Stimulated activated effector memory CD8-positive, alpha-beta T cell treated with anti-CD3 and anti-CD28 coated beads, Interleukin-12 subunit alpha, Interleukin-12 subunit beta, amount 100 ng/mL, for 72 hours (primary cell): ENCODE data around the gene NR2F2.

Experiments
- ATAC-seq: fragments of 150-1000 bp; cut with Tn5 transposase; 2 replicates; pipeline ENCODE4 v1.10.0; 2021
- DNase-seq, 2 donors: peaks; one replicate each; pipeline ENCODE4 v3.0.0; 2021 to 2022; ENCODE audit warnings: low spot score in 2 of 2
- H3K27ac Mint-ChIP-seq: one replicate; pipeline ENCODE4 v1.8.0; 2022; ENCODE audit warnings: mild to moderate bottlenecking, mixed read lengths
- H3K36me3 Mint-ChIP-seq: one replicate; pipeline ENCODE4 v1.8.0; 2022; ENCODE audit warnings: mild to moderate bottlenecking, mixed read lengths
- H3K4me1 Mint-ChIP-seq: one replicate; pipeline ENCODE4 v1.8.0; 2022; ENCODE audit warnings: mixed read lengths
- H3K4me3 Mint-ChIP-seq: one replicate; pipeline ENCODE4 v1.8.0; 2022; ENCODE audit warnings: mild to moderate bottlenecking, mixed read lengths
- H3K9me3 Mint-ChIP-seq: one replicate; pipeline ENCODE4 v1.8.0; 2022; ENCODE audit warnings: mixed read lengths

NR2F2 gene

DNA sequence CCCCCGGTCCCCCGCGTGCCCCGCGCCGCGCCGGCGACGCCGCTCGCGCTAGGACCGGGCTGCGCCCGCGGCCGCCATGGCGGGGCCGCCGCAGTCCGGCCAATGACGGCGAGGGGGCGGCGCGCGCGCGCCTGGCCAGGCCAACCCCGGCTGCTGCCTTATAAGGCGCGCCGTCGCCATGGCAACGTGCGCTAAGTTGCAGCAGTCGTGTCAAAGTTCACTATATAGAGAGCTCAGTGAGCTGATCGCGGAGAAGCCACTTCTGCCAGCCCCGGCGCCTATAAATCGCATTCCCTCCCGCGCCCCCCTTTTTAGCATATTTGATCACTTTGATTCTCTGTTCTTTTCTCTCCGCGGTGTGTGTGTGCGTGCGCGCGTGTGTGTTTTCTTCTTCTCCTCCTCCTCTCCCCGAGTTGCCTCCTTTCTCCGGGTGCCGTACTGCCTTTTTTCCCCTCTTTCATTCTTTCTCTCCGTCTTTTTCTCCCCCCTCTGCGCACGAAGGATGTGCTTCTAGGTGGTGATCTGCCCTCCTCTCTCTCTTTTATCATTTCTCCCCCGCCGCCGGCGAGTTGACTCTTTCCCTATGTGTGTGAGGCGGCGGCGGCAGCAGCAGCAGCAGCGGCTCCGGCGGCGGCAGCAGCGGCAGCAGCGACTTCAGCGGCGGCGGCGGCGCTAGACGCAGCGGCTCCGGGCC is at the start of gene NR2F2:
NR2F2 (plus strand) TSS at position 251 of the 694 bp plus-strand sequence. CDS start 1,406 bp downstream, outside the sequence.
- DNase-seq (peak in 1 of 2 donors; percentile 70), ATAC-seq (peak; percentile 82)
- H3K4me3 Mint-ChIP-seq, result peak within 1 kb of the TSS; percentile 72
- no peaks in the 10 kb centered on the region for H3K9me3 Mint-ChIP-seq
- no peak within 1 kb of the TSS for H3K27ac Mint-ChIP-seq
- H3K36me3 Mint-ChIP-seq, result peaks cover 16% of the 10 kb centered on the region
- peaks cover 33% of the 10 kb centered on the region for H3K4me1 Mint-ChIP-seq

DNA sequence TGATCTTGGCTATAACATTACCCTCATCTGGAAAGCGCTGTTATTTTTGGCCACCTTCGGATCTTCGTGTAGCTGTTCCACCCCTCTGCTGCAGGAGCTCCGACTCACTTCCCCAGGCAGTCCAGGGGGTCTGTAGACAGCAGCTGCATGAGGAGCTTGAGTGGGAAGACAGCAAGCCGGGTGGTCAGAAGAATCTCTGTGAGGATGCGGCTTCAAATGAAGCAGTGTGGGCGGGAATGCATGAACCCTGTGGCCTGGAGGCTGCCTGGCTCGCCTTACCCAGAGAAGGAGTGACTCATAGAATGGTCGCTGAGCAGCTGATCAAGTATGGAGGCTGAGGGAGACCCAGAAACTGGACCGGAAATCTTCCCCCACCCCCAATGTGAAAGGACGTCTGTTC is 45.2 kb upstream of the NR2F2 start:
- no peaks in the 10 kb centered on the region for H3K36me3 Mint-ChIP-seq
- no peak overlapping the region for H3K4me3 Mint-ChIP-seq
- no peaks in the 10 kb centered on the region for H3K4me1 Mint-ChIP-seq
- DNase-seq (no peak), ATAC-seq (no peak)
- no peak overlapping the region for H3K27ac Mint-ChIP-seq
- peaks cover 16% of the 10 kb centered on the region for H3K9me3 Mint-ChIP-seq

DNA sequence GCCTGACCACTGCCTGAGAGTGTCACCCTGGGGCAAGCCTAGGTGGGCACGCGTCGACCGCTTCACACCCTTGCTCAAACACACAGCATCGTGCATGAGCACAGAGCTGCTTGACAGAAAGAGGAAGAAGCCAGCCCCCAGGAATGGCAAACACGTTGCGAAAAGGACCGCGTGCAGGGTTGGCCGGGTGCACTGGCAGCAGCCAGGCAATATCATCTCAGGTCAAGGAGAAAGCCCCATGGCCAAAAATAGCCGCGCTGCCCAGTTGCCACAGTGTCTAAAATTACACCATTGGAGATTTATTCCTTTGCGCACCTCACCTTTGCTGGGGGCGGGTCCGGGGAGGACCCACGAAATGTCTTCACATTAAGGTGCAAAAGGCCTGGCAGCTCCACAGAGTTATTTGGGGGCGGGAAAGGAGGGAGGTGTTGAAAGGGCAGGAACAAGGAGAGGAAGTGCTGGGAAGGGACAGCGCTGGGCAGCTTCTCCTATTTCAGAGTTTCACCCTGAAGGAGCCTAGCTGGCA is 44.7 kb upstream of the NR2F2 start:
- no peaks in the 10 kb centered on the region for H3K36me3 Mint-ChIP-seq
- peaks cover 12% of the 10 kb centered on the region for H3K9me3 Mint-ChIP-seq
- no peak for DNase-seq
- ATAC-seq, result no peak
- H3K4me3 Mint-ChIP-seq, result no peak overlapping the region
- no peak overlapping the region for H3K27ac Mint-ChIP-seq
- H3K4me1 Mint-ChIP-seq, result no peaks in the 10 kb centered on the region

DNA sequence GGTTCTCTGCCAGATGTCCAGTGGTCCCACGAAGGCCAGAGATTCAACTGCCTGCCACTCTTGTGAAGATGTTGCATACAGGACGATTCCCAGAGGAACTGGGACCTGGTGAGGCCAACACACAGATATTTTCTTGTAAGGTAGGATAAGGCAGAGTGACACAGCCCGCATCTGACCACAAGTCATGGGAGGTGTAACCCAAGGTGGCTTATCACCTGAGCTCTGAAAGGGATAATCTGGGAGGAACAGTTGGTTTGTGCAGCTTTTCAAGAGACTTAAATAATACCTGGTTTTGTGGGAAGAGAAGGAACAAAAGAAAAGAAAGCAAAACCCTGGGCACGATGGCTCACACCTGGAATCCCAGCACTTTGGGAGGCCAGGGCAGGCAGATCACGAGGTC is 39.8 kb upstream of the NR2F2 start:
- no peak for DNase-seq
- Mint-ChIP-seq H3K36me3 (no peaks in the 10 kb centered on the region), H3K4me1 (no peaks in the 10 kb centered on the region), H3K27ac (no peak overlapping the region), H3K9me3 (peaks cover 3% of the 10 kb centered on the region), H3K4me3 (no peak overlapping the region)
- ATAC-seq, result no peak

DNA sequence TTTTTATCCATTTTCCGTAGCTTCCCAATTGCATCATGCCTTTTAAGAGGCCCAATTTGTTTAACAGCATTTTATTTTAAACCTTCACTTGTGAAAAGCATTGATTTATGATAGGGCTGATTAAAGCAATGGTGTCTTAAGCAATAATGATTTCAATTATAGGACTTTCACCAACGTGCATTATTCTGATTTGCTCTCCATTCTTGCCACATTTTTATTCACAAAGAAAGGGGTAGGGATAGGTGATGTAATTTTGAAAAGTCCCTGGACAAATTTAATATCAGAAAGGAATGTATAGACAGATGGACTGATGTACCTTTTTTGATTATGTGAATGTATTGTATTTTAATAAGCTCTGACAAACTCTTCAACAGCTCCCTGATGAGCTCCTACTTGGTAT is 37.9 kb upstream of the NR2F2 start:
- no peaks in the 10 kb centered on the region for H3K36me3 Mint-ChIP-seq
- H3K9me3 Mint-ChIP-seq, result peaks cover 3% of the 10 kb centered on the region
- DNase-seq (no peak), ATAC-seq (no peak)
- no peak overlapping the region for H3K4me3 Mint-ChIP-seq
- no peaks in the 10 kb centered on the region for H3K4me1 Mint-ChIP-seq
- no peak overlapping the region for H3K27ac Mint-ChIP-seq

GRCh38 chr15:96293441-96293840 is 37.1 kb upstream of the NR2F2 start:
- H3K27ac Mint-ChIP-seq, result no peak overlapping the region
- no peak overlapping the region for H3K4me3 Mint-ChIP-seq

GRCh38 chr15:96294766-96295165 is 35.7 kb upstream of the NR2F2 start:
- Mint-ChIP-seq H3K4me1 (no peaks in the 10 kb centered on the region), H3K36me3 (no peaks in the 10 kb centered on the region), H3K9me3 (peaks cover 7% of the 10 kb centered on the region), H3K27ac (no peak overlapping the region), H3K4me3 (no peak overlapping the region)
- DNase-seq, result no peak
- ATAC-seq, result no peak

More at GRCh38 chr15:96293441-96293840, 37.1 kb upstream of the NR2F2 start:
- no peaks in the 10 kb centered on the region for H3K4me1 Mint-ChIP-seq
- no peak for DNase-seq
- no peak for ATAC-seq
- H3K9me3 Mint-ChIP-seq, result peaks cover 7% of the 10 kb centered on the region
- H3K36me3 Mint-ChIP-seq, result no peaks in the 10 kb centered on the region

DNA sequence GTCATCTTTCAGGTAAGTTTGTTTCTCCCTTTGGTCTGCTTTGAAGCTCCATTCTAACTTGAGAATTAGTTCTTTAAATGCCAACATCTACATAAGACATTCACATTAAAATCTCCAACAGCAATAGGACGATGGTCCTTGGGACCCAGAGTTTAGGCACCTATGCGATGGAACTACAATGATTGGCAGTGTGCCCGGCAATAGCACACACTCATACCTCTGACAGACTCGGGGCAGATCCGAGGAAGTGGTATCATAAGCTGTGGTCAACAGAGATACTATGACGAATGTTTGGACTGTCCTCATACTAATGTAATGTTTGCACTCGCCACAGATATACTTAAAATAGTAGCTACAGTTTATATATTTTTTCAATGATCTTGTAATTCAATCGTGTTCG is 34.2 kb upstream of the NR2F2 start:
- no peak for DNase-seq
- no peak overlapping the region for H3K4me3 Mint-ChIP-seq

GRCh38 chr15:96297783-96298182 is 32.7 kb upstream of the NR2F2 start:
- H3K4me3 Mint-ChIP-seq, result no peak overlapping the region

More for the DNA sequence above, 34.2 kb upstream of the NR2F2 start:
- Mint-ChIP-seq H3K36me3 (no peaks in the 10 kb centered on the region), H3K27ac (no peak overlapping the region), H3K9me3 (peaks cover 7% of the 10 kb centered on the region), H3K4me1 (no peaks in the 10 kb centered on the region)
- ATAC-seq, result no peak

GRCh38 chr15:96298217-96298616 is 32.3 kb upstream of the NR2F2 start:
- no peak for DNase-seq
- no peak for ATAC-seq
- H3K4me3 Mint-ChIP-seq, result no peak overlapping the region
- no peaks in the 10 kb centered on the region for H3K4me1 Mint-ChIP-seq
- H3K27ac Mint-ChIP-seq, result no peak overlapping the region
- H3K9me3 Mint-ChIP-seq, result peaks cover 4% of the 10 kb centered on the region
- H3K36me3 Mint-ChIP-seq, result no peaks in the 10 kb centered on the region

More at GRCh38 chr15:96297783-96298182, 32.7 kb upstream of the NR2F2 start:
- Mint-ChIP-seq H3K36me3 (no peaks in the 10 kb centered on the region), H3K27ac (no peak overlapping the region), H3K4me1 (no peaks in the 10 kb centered on the region), H3K9me3 (peaks cover 5% of the 10 kb centered on the region)
- no peak for ATAC-seq
- no peak for DNase-seq

DNA sequence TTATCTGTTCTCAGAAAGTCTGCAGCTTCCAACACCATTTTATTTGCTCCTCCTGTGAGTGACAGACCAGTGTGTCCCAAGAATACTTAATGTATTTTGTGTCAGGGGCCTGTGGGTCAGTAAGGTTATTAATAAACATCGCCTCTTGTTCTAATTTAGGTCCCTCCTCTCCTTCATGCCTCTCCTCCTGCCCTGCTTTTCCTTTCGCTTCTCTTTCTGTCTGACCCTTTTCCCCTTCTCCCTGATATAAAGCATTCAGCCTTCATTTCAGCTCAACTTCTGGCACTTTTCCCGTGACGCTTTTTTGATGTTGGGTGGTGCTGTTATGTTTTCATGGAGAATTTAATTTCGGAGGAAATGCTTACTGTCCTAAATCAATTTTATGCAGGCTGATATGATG is 29.7 kb upstream of the NR2F2 start:
- ATAC-seq, result no peak
- Mint-ChIP-seq H3K4me3 (no peak overlapping the region), H3K4me1 (no peaks in the 10 kb centered on the region), H3K9me3 (peaks cover 7% of the 10 kb centered on the region), H3K36me3 (no peaks in the 10 kb centered on the region), H3K27ac (no peak overlapping the region)
- no peak for DNase-seq

DNA sequence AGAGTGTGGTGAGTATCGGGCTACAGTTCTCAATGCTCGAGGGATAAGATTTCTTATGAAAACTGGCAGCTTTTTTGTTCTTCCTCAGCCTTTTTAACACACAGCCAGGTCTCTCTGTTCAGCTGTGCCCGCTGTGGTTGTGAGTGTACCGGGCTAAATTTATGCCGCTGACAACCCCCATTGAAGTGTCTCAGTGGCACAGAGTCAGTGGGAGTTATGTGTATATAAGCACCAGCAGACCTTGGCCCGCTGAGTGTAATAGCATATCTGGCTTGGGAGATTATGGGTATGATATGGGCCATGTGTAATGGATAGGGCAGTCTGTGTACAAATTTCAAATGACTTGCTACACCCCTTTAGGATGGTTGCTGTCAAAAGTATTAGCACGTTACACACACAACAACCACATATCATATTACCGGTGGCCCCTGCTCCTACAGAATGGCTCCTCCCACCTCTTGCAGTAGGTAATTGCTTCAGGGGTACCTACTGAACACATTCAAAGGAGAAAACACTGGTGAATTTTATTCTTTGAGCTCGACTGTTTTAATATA is 26.9 kb upstream of the NR2F2 start:
- DNase-seq (no peak), ATAC-seq (no peak)
- no peaks in the 10 kb centered on the region for H3K36me3 Mint-ChIP-seq
- no peak overlapping the region for H3K4me3 Mint-ChIP-seq
- H3K4me1 Mint-ChIP-seq, result no peaks in the 10 kb centered on the region
- no peak overlapping the region for H3K27ac Mint-ChIP-seq
- peaks cover 3% of the 10 kb centered on the region for H3K9me3 Mint-ChIP-seq

GRCh38 chr15:96304839-96305238 is 25.7 kb upstream of the NR2F2 start:
- peaks cover 3% of the 10 kb centered on the region for H3K9me3 Mint-ChIP-seq
- H3K4me1 Mint-ChIP-seq, result no peaks in the 10 kb centered on the region
- H3K27ac Mint-ChIP-seq, result no peak overlapping the region
- ATAC-seq, result no peak
- DNase-seq, result no peak
- H3K36me3 Mint-ChIP-seq, result no peaks in the 10 kb centered on the region
- H3K4me3 Mint-ChIP-seq, result no peak overlapping the region

- ATAC-seq (no peak), DNase-seq (no peak)
- no peaks in the 10 kb centered on the region for H3K4me1 Mint-ChIP-seq
- H3K36me3 Mint-ChIP-seq, result no peaks in the 10 kb centered on the region
- H3K4me3 Mint-ChIP-seq, result no peak overlapping the region
- H3K27ac Mint-ChIP-seq, result no peak overlapping the region
- H3K9me3 Mint-ChIP-seq, result peaks cover 3% of the 10 kb centered on the region
These were observed 24.2 kb upstream of the NR2F2 start for GRCh38 chr15:96306321-96306720.

DNA sequence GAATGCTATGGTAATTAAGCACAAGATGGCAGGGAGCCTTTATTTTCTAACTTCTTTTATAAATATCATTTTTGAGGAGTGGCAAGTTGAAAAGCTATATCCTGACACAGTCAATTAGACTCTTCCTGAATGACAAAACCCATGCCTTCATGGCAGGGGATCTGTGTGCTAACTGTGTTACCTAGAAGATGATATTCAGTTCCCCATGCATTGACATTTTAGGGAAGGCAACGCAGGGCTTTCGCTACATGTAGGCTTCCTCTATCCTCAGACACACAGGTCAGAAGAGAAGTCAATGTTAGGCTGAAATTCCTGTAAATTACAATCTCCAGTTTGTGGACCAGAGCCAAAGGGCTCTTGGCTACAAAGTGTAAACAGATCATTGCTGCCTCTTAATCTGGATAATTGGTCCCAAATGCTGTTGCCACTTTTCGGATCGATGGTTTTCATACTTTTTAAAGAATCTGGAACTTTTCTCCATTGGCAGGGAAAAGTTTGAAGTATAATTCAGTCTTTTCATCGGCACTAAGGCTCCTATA is 22.6 kb upstream of the NR2F2 start:
- H3K9me3 Mint-ChIP-seq, result peaks cover 3% of the 10 kb centered on the region
- H3K4me3 Mint-ChIP-seq, result no peak overlapping the region
- DNase-seq, result no peak
- H3K36me3 Mint-ChIP-seq, result no peaks in the 10 kb centered on the region
- no peaks in the 10 kb centered on the region for H3K4me1 Mint-ChIP-seq
- no peak for ATAC-seq
- H3K27ac Mint-ChIP-seq, result no peak overlapping the region

- Mint-ChIP-seq H3K36me3 (no peaks in the 10 kb centered on the region), H3K4me1 (no peaks in the 10 kb centered on the region), H3K9me3 (peaks cover 3% of the 10 kb centered on the region), H3K4me3 (no peak overlapping the region), H3K27ac (no peak overlapping the region)
- DNase-seq, result no peak
- no peak for ATAC-seq
These were observed 21.3 kb upstream of the NR2F2 start for GRCh38 chr15:96309143-96309660.
